Liver (tissue), 3 donors: ENCODE results near the gene NUCB2.

Experiments
- FOXA1 ChIP-seq: IDR thresholded peaks from 2 replicates; pipeline ENCODE4 v1.6.1; 2016; ENCODE audit warnings: antibody characterized with exemption
- FOXA2 ChIP-seq: IDR thresholded peaks from 2 replicates; pipeline ENCODE4 v1.6.1; 2016; ENCODE audit warnings: antibody characterized with exemption
- GABPA ChIP-seq, 2 donors: IDR thresholded peaks in 1 of 2; conservative IDR thresholded peaks in 1 of 2; 2 replicates each; pipeline ENCODE4 v1.6.1; 2016; ENCODE audit warnings: antibody characterized with exemption in 2 of 2, mild to moderate bottlenecking in 1 of 2, moderate library complexity in 1 of 2
- JUND ChIP-seq, 2 donors: IDR thresholded peaks; 2 replicates each; pipeline ENCODE4 v1.6.1; 2016; ENCODE audit warnings: antibody characterized with exemption in 2 of 2
- RAD21 ChIP-seq, 2 donors: IDR thresholded peaks; 2 replicates each; pipeline ENCODE4 v1.6.1; 2016; ENCODE audit warnings: antibody characterized with exemption in 2 of 2, mild to moderate bottlenecking in 2 of 2
- RXRA ChIP-seq, 2 donors: IDR thresholded peaks; 2 replicates each; pipeline ENCODE4 v1.6.1; 2017 to 2018; ENCODE audit warnings: antibody characterized with exemption in 2 of 2, mild to moderate bottlenecking in 1 of 2
- SP1 ChIP-seq: IDR thresholded peaks from 2 replicates; pipeline ENCODE4 v1.6.1; 2018; ENCODE audit warnings: antibody characterized with exemption, mild to moderate bottlenecking
- TAF1 ChIP-seq: conservative IDR thresholded peaks from 2 replicates; pipeline ENCODE4 v1.6.1; 2016; ENCODE audit warnings: antibody characterized with exemption, mild to moderate bottlenecking
- YY1 ChIP-seq: IDR thresholded peaks from 2 replicates; pipeline ENCODE4 v1.6.1; 2016; ENCODE audit warnings: antibody characterized with exemption, mild to moderate bottlenecking
- TF ChIP-seq, protein P1 (sequence below): IDR thresholded peaks from 2 replicates; pipeline ENCODE4 v1.6.1; 2016; ENCODE audit warnings: antibody characterized with exemption
- TF ChIP-seq, protein P2 (sequence below): fragments of 150-350 bp; IDR thresholded peaks from 2 replicates; pipeline ENCODE4 v1.5.1; 2017; ENCODE audit warnings: improper control_type of control experiment, low read depth, low read length; ENCODE audit not compliant: missing input control
- TF ChIP-seq, protein P3 (sequence below): IDR thresholded peaks from 2 replicates; pipeline ENCODE4 v1.6.1; 2016; ENCODE audit warnings: antibody characterized with exemption
- TF ChIP-seq, protein P4 (sequence below): IDR thresholded peaks from 2 replicates; pipeline ENCODE4 v1.6.1; 2016; ENCODE audit warnings: antibody characterized with exemption, mild to moderate bottlenecking
- TF ChIP-seq, protein P5 (sequence below): IDR thresholded peaks from 2 replicates; pipeline ENCODE4 v1.6.1; 2016; ENCODE audit warnings: antibody characterized with exemption
- donor health status: healthy.
- donor health status: healthy.

DNA sequence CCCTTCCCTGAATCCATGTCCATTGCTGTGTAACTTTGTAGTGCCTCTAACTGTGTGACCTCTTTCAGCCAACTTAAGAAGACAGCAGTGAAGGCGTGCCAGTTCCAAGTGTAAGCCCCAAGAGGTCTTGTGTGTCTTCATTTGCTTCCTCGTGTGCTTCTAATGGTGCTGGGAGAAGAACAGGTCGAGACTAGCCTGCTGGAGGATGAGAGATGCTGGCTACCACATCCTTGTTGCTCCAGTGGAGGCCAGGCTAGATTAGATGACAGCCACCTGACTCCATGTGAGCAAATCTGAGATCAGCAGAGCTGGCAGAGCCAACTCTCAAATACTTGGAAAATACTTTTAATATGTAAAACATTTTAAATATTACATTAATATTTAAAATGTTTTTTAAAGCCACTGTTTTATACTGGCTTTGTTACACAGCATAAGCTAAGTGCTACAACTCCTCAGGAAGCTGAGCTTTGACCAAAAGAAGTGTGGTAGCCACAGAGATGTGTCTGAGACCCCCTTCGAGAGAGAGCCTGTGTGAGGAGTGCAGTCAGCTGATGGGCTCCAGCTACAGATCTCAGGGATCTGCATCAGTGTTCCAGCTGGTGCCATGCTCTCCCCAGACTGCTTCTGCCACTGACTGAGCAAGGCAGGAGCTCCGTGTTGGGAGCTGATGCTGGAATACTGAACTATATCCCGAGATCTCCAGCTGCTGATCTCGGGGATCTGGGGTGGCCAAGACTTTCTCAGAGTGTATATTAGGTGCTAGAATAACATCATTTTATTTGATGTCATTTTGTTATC lies 103.0 kb downstream of the NUCB2 start:
- TF ChIP-seq, protein P1, sequence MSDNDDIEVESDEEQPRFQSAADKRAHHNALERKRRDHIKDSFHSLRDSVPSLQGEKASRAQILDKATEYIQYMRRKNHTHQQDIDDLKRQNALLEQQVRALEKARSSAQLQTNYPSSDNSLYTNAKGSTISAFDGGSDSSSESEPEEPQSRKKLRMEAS, result no peak
- TF ChIP-seq, protein P2, sequence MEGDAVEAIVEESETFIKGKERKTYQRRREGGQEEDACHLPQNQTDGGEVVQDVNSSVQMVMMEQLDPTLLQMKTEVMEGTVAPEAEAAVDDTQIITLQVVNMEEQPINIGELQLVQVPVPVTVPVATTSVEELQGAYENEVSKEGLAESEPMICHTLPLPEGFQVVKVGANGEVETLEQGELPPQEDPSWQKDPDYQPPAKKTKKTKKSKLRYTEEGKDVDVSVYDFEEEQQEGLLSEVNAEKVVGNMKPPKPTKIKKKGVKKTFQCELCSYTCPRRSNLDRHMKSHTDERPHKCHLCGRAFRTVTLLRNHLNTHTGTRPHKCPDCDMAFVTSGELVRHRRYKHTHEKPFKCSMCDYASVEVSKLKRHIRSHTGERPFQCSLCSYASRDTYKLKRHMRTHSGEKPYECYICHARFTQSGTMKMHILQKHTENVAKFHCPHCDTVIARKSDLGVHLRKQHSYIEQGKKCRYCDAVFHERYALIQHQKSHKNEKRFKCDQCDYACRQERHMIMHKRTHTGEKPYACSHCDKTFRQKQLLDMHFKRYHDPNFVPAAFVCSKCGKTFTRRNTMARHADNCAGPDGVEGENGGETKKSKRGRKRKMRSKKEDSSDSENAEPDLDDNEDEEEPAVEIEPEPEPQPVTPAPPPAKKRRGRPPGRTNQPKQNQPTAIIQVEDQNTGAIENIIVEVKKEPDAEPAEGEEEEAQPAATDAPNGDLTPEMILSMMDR, result no peak
- no peak for TF ChIP-seq TAF1
- no peak for TF ChIP-seq GABPA (IDR thresholded peaks at IDR 0.05 in 1 of 2, conservative IDR thresholded peaks at IDR 0.05 in 1 of 2)
- TF ChIP-seq, protein P3, sequence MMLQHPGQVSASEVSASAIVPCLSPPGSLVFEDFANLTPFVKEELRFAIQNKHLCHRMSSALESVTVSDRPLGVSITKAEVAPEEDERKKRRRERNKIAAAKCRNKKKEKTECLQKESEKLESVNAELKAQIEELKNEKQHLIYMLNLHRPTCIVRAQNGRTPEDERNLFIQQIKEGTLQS, result no peak
- TF ChIP-seq, protein P4, sequence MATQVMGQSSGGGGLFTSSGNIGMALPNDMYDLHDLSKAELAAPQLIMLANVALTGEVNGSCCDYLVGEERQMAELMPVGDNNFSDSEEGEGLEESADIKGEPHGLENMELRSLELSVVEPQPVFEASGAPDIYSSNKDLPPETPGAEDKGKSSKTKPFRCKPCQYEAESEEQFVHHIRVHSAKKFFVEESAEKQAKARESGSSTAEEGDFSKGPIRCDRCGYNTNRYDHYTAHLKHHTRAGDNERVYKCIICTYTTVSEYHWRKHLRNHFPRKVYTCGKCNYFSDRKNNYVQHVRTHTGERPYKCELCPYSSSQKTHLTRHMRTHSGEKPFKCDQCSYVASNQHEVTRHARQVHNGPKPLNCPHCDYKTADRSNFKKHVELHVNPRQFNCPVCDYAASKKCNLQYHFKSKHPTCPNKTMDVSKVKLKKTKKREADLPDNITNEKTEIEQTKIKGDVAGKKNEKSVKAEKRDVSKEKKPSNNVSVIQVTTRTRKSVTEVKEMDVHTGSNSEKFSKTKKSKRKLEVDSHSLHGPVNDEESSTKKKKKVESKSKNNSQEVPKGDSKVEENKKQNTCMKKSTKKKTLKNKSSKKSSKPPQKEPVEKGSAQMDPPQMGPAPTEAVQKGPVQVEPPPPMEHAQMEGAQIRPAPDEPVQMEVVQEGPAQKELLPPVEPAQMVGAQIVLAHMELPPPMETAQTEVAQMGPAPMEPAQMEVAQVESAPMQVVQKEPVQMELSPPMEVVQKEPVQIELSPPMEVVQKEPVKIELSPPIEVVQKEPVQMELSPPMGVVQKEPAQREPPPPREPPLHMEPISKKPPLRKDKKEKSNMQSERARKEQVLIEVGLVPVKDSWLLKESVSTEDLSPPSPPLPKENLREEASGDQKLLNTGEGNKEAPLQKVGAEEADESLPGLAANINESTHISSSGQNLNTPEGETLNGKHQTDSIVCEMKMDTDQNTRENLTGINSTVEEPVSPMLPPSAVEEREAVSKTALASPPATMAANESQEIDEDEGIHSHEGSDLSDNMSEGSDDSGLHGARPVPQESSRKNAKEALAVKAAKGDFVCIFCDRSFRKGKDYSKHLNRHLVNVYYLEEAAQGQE, result no peak
- TF ChIP-seq, protein P5, sequence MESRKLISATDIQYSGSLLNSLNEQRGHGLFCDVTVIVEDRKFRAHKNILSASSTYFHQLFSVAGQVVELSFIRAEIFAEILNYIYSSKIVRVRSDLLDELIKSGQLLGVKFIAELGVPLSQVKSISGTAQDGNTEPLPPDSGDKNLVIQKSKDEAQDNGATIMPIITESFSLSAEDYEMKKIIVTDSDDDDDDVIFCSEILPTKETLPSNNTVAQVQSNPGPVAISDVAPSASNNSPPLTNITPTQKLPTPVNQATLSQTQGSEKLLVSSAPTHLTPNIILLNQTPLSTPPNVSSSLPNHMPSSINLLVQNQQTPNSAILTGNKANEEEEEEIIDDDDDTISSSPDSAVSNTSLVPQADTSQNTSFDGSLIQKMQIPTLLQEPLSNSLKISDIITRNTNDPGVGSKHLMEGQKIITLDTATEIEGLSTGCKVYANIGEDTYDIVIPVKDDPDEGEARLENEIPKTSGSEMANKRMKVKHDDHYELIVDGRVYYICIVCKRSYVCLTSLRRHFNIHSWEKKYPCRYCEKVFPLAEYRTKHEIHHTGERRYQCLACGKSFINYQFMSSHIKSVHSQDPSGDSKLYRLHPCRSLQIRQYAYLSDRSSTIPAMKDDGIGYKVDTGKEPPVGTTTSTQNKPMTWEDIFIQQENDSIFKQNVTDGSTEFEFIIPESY, result no peak
- TF ChIP-seq JUND (IDR thresholded peaks at IDR 0.05), result no peak
- no peak for TF ChIP-seq RAD21 (IDR thresholded peaks at IDR 0.05)
- TF ChIP-seq YY1, result no peak
- no peak for TF ChIP-seq SP1
- no peak for TF ChIP-seq RXRA (IDR thresholded peaks at IDR 0.05)
- TF ChIP-seq FOXA2, result no peak
- no peak for TF ChIP-seq FOXA1
